ENCODE data around the gene SLC7A1.

SLC7A1 gene

GRCh38 chr13:29484796-29485195 is 110.7 kb downstream of the SLC7A1 start:
- no peak overlapping the region for H4K91ac ChIP-seq (ENCODE audit: low read length)
- no peak overlapping the region for H3K18ac ChIP-seq (ENCODE audit: low read depth in 1 of 2, low read length in 2 of 2)
- no peak overlapping the region for H3K4me2 ChIP-seq (ENCODE audit: low read length, poor library complexity, severe bottlenecking)
- no peak overlapping the region for H3K23ac ChIP-seq (ENCODE audit: low read length in 2 of 2)
- H2AFZ ChIP-seq (ENCODE audit: low read depth, low read length): no peak overlapping the region
- H3K14ac ChIP-seq (ENCODE audit: low read length in 2 of 2): no peak overlapping the region
- no peak overlapping the region for H3K9ac ChIP-seq (ENCODE audit: low read length)
- no peaks in the 10 kb centered on the region for H3K79me1 ChIP-seq (replicated peaks; ENCODE audit: low read length, poor library complexity, severe bottlenecking)
- no peak overlapping the region for H2AK5ac ChIP-seq (ENCODE audit: low read length, severe bottlenecking)
- H2BK120ac ChIP-seq (ENCODE audit: low read depth, low read length): no peak overlapping the region
- peak overlapping the region in 1 of 2 experiments; percentile 1 for H3K4me3 ChIP-seq (ENCODE audit: insufficient read depth in 1 of 2, low read depth in 1 of 2, low read length in 2 of 2)
- H3K4me1 ChIP-seq (ENCODE audit: control insufficient read depth, insufficient read depth, low read depth, low read length): peaks cover 4% of the 10 kb centered on the region
- DNase-seq: no peak
- H2BK12ac ChIP-seq (ENCODE audit: low read length in 2 of 2): no peak overlapping the region
- H3K36me3 ChIP-seq (ENCODE audit: control insufficient read depth in 1 of 2, insufficient read depth in 2 of 2, low read depth in 1 of 2, low read length in 2 of 2): no peaks in the 10 kb centered on the region
- no peak overlapping the region for H4K8ac ChIP-seq (ENCODE audit: low read length)
- peaks cover 29 to 37% of the 10 kb centered on the region in 2 experiments for H3K27me3 ChIP-seq (ENCODE audit: control insufficient read depth in 1 of 2, insufficient read depth in 1 of 2, low read length in 2 of 2)
- WGBS: 93% methylated on average over 7 of the region's 7 CpGs
- no peaks in the 10 kb centered on the region for H3K9me3 ChIP-seq (ENCODE audit: control insufficient read depth, low read length)
- no peak overlapping the region for H3K27ac ChIP-seq (ENCODE audit: low read length, poor library complexity, severe bottlenecking)
- no peak overlapping the region for H3K4ac ChIP-seq (ENCODE audit: low read depth in 1 of 2, low read length in 2 of 2)
- no peak overlapping the region for H2BK5ac ChIP-seq (ENCODE audit: low read depth, low read length, poor library complexity, severe bottlenecking)
- H2BK15ac ChIP-seq (ENCODE audit: low read depth, poor library complexity, severe bottlenecking): no peak overlapping the region

- Histone ChIP-seq H2AFZ (ENCODE audit: low read depth, low read length) (no peak overlapping the region), H3K4me3 (ENCODE audit: insufficient read depth in 1 of 2, low read depth in 1 of 2, low read length in 2 of 2) (no peak overlapping the region), H2BK15ac (ENCODE audit: low read depth, poor library complexity, severe bottlenecking) (no peak overlapping the region), H3K18ac (ENCODE audit: low read depth in 1 of 2, low read length in 2 of 2) (no peak overlapping the region), H2BK12ac (ENCODE audit: low read length in 2 of 2) (no peak overlapping the region), H2AK5ac (ENCODE audit: low read length, severe bottlenecking) (no peak overlapping the region), H3K79me1 (replicated peaks; ENCODE audit: low read length, poor library complexity, severe bottlenecking) (no peaks in the 10 kb centered on the region), H3K9me3 (ENCODE audit: control insufficient read depth, low read length) (no peaks in the 10 kb centered on the region), H3K27ac (ENCODE audit: low read length, poor library complexity, severe bottlenecking) (no peak overlapping the region), H2BK5ac (ENCODE audit: low read depth, low read length, poor library complexity, severe bottlenecking) (no peak overlapping the region), H2BK120ac (ENCODE audit: low read depth, low read length) (no peak overlapping the region), H3K27me3 (ENCODE audit: control insufficient read depth in 1 of 2, insufficient read depth in 1 of 2, low read length in 2 of 2) (peaks cover 30 to 39% of the 10 kb centered on the region in 2 experiments), H3K23ac (ENCODE audit: low read length in 2 of 2) (no peak overlapping the region), H3K4me2 (ENCODE audit: low read length, poor library complexity, severe bottlenecking) (no peak overlapping the region), H3K36me3 (ENCODE audit: control insufficient read depth in 1 of 2, insufficient read depth in 2 of 2, low read depth in 1 of 2, low read length in 2 of 2) (no peaks in the 10 kb centered on the region), H3K14ac (ENCODE audit: low read length in 2 of 2) (no peak overlapping the region), H3K4ac (ENCODE audit: low read depth in 1 of 2, low read length in 2 of 2) (no peak overlapping the region), H3K4me1 (ENCODE audit: control insufficient read depth, insufficient read depth, low read depth, low read length) (peaks cover 4% of the 10 kb centered on the region), H4K8ac (ENCODE audit: low read length) (no peak overlapping the region), H4K91ac (ENCODE audit: low read length) (no peak overlapping the region), H3K9ac (ENCODE audit: low read length) (no peak overlapping the region)
- 71% methylated on average over 7 of the region's 7 CpGs for WGBS
- DNase-seq: no peak
Observed at GRCh38 chr13:29484236-29484635, 111.3 kb downstream of the SLC7A1 start.

- no peak overlapping the region for H3K4me2 ChIP-seq (ENCODE audit: low read length, poor library complexity, severe bottlenecking)
- no peaks in the 10 kb centered on the region for H3K9me3 ChIP-seq (ENCODE audit: control insufficient read depth, low read length)
- H4K8ac ChIP-seq (ENCODE audit: low read length): no peak overlapping the region
- no peak overlapping the region for H2AFZ ChIP-seq (ENCODE audit: low read depth, low read length)
- peaks cover 36 to 39% of the 10 kb centered on the region in 2 experiments for H3K27me3 ChIP-seq (ENCODE audit: control insufficient read depth in 1 of 2, insufficient read depth in 1 of 2, low read length in 2 of 2)
- no peak overlapping the region for H3K27ac ChIP-seq (ENCODE audit: low read length, poor library complexity, severe bottlenecking)
- H3K4me1 ChIP-seq (ENCODE audit: control insufficient read depth, insufficient read depth, low read depth, low read length): peaks cover 4% of the 10 kb centered on the region
- no peak for DNase-seq
- no peak overlapping the region for H3K4ac ChIP-seq (ENCODE audit: low read depth in 1 of 2, low read length in 2 of 2)
- H2BK15ac ChIP-seq (ENCODE audit: low read depth, poor library complexity, severe bottlenecking): no peak overlapping the region
- 85% methylated on average over 4 of the region's 4 CpGs for WGBS
- H3K18ac ChIP-seq (ENCODE audit: low read depth in 1 of 2, low read length in 2 of 2): no peak overlapping the region
- H3K23ac ChIP-seq (ENCODE audit: low read length in 2 of 2): no peak overlapping the region
- H3K36me3 ChIP-seq (ENCODE audit: control insufficient read depth in 1 of 2, insufficient read depth in 2 of 2, low read depth in 1 of 2, low read length in 2 of 2): no peaks in the 10 kb centered on the region
- no peak overlapping the region for H3K9ac ChIP-seq (ENCODE audit: low read length)
- H2BK5ac ChIP-seq (ENCODE audit: low read depth, low read length, poor library complexity, severe bottlenecking): no peak overlapping the region
- H4K91ac ChIP-seq (ENCODE audit: low read length): no peak overlapping the region
- no peak overlapping the region for H2AK5ac ChIP-seq (ENCODE audit: low read length, severe bottlenecking)
- H2BK12ac ChIP-seq (ENCODE audit: low read length in 2 of 2): no peak overlapping the region
- no peak overlapping the region for H2BK120ac ChIP-seq (ENCODE audit: low read depth, low read length)
- H3K14ac ChIP-seq (ENCODE audit: low read length in 2 of 2): no peak overlapping the region
- H3K79me1 ChIP-seq (replicated peaks; ENCODE audit: low read length, poor library complexity, severe bottlenecking): no peaks in the 10 kb centered on the region
- no peak overlapping the region for H3K4me3 ChIP-seq (ENCODE audit: insufficient read depth in 1 of 2, low read depth in 1 of 2, low read length in 2 of 2)
Observed at GRCh38 chr13:29483623-29484022, 111.9 kb downstream of the SLC7A1 start.

- Histone ChIP-seq H3K9me3 (ENCODE audit: control insufficient read depth, low read length) (no peaks in the 10 kb centered on the region), H2AFZ (ENCODE audit: low read depth, low read length) (no peak overlapping the region), H3K4me3 (ENCODE audit: insufficient read depth in 1 of 2, low read depth in 1 of 2, low read length in 2 of 2) (no peak overlapping the region), H3K14ac (ENCODE audit: low read length in 2 of 2) (no peak overlapping the region), H3K4ac (ENCODE audit: low read depth in 1 of 2, low read length in 2 of 2) (no peak overlapping the region), H4K91ac (ENCODE audit: low read length) (no peak overlapping the region), H3K4me2 (ENCODE audit: low read length, poor library complexity, severe bottlenecking) (no peak overlapping the region), H2BK15ac (ENCODE audit: low read depth, poor library complexity, severe bottlenecking) (no peak overlapping the region), H3K27me3 (ENCODE audit: control insufficient read depth in 1 of 2, insufficient read depth in 1 of 2, low read length in 2 of 2) (peaks cover 38 to 39% of the 10 kb centered on the region in 2 experiments), H3K23ac (ENCODE audit: low read length in 2 of 2) (no peak overlapping the region), H3K36me3 (ENCODE audit: control insufficient read depth in 1 of 2, insufficient read depth in 2 of 2, low read depth in 1 of 2, low read length in 2 of 2) (no peaks in the 10 kb centered on the region), H3K18ac (ENCODE audit: low read depth in 1 of 2, low read length in 2 of 2) (no peak overlapping the region), H3K4me1 (ENCODE audit: control insufficient read depth, insufficient read depth, low read depth, low read length) (peaks cover 4% of the 10 kb centered on the region), H2BK5ac (ENCODE audit: low read depth, low read length, poor library complexity, severe bottlenecking) (no peak overlapping the region), H3K27ac (ENCODE audit: low read length, poor library complexity, severe bottlenecking) (no peak overlapping the region), H3K79me1 (replicated peaks; ENCODE audit: low read length, poor library complexity, severe bottlenecking) (no peaks in the 10 kb centered on the region), H2BK12ac (ENCODE audit: low read length in 2 of 2) (no peak overlapping the region), H3K9ac (ENCODE audit: low read length) (no peak overlapping the region), H4K8ac (ENCODE audit: low read length) (no peak overlapping the region), H2BK120ac (ENCODE audit: low read depth, low read length) (no peak overlapping the region), H2AK5ac (ENCODE audit: low read length, severe bottlenecking) (no peak overlapping the region)
- 95% methylated on average over 15 of the region's 15 CpGs for WGBS
- no peak for DNase-seq
Observed at GRCh38 chr13:29483211-29483610, 112.3 kb downstream of the SLC7A1 start.
